SK-N-SH treated with all-trans-retinoic acid at 6 μM for 48 hours (cell line): ENCODE results near the gene MRPL40.

Source experiments
- ARNTL ChIP-seq: fragments of 450-650 bp; formaldehyde crosslinking; IDR thresholded peaks from 2 replicates; pipeline ENCODE4 v1.5.0; 2020; ENCODE audit warnings: low read depth, mild to moderate bottlenecking, moderate library complexity, borderline replicate concordance
- CSDC2 ChIP-seq: fragments of 250-450 bp; sonication (Bioruptor Pico); IDR thresholded peaks from 2 replicates; pipeline ENCODE4 v1.5.0; 2020; ENCODE audit warnings: mild to moderate bottlenecking, moderate library complexity
- ESRRG ChIP-seq: fragments of 250-450 bp; sonication (Bioruptor Pico); IDR thresholded peaks from 2 replicates; pipeline ENCODE4 v1.6.1; 2021; ENCODE audit warnings: mild to moderate bottlenecking
- GLIS3 ChIP-seq: fragments of 250-450 bp; sonication (Bioruptor Pico); IDR thresholded peaks from 2 replicates; pipeline ENCODE4 v1.5.0; 2020; ENCODE audit warnings: mild to moderate bottlenecking, moderate library complexity
- ISL1 ChIP-seq: fragments of 250-450 bp; sonication (Bioruptor Pico); IDR thresholded peaks from 2 replicates; pipeline ENCODE4 v2.1.2; 2022; ENCODE audit warnings: mild to moderate bottlenecking, moderate library complexity
- PATZ1 ChIP-seq: fragments of 250-450 bp; sonication (Bioruptor Pico); IDR thresholded peaks from 2 replicates; pipeline ENCODE4 v1.8.0; 2020; ENCODE audit warnings: mild to moderate bottlenecking, moderate library complexity, borderline replicate concordance
- RARB ChIP-seq: fragments of 250-450 bp; sonication (Bioruptor Pico); IDR thresholded peaks from 2 replicates; pipeline ENCODE4 v1.8.0; 2021; ENCODE audit warnings: mild to moderate bottlenecking, moderate library complexity
- TOX ChIP-seq: fragments of 250-450 bp; sonication (Bioruptor Pico); IDR thresholded peaks from 2 replicates; pipeline ENCODE4 v1.8.0; 2021; ENCODE audit warnings: mild to moderate bottlenecking, moderate library complexity, borderline replicate concordance
- ZC3H10 ChIP-seq: fragments of 250-450 bp; sonication (Bioruptor Pico); IDR thresholded peaks from 2 replicates; pipeline ENCODE4 v1.5.1; 2021; ENCODE audit warnings: mild to moderate bottlenecking, moderate library complexity
- ZNF70 ChIP-seq: fragments of 450-650 bp; formaldehyde crosslinking; IDR thresholded peaks from 2 replicates; pipeline ENCODE4 v1.5.0; 2020; ENCODE audit warnings: mild to moderate bottlenecking, moderate library complexity
- ZNF8 ChIP-seq: fragments of 450-650 bp; formaldehyde crosslinking; IDR thresholded peaks from 2 replicates; pipeline ENCODE4 v1.5.0; 2020; ENCODE audit warnings: mild to moderate bottlenecking, moderate library complexity
- TF ChIP-seq, protein P1 (sequence below): fragments of 250-450 bp; sonication (Bioruptor Pico); IDR thresholded peaks from 2 replicates; pipeline ENCODE4 v1.8.0; 2021; ENCODE audit warnings: low read depth, mild to moderate bottlenecking, moderate library complexity, borderline replicate concordance
- TF ChIP-seq, protein P2 (sequence below): fragments of 250-450 bp; sonication (Bioruptor Pico); IDR thresholded peaks from 2 replicates; pipeline ENCODE4 v1.5.1; 2020; ENCODE audit warnings: low read depth, mild to moderate bottlenecking, moderate library complexity

GRCh38 chr22:19424186-19424500 lies 8.2 kb upstream of the MRPL40 start:
- TF ChIP-seq ZC3H10 (CRISPR knock-in tag), result no peak
- TF ChIP-seq ESRRG (CRISPR knock-in tag), result no peak
- no peak for TF ChIP-seq ZNF8 (CRISPR knock-in tag)
- no peak for TF ChIP-seq RARB (CRISPR knock-in tag)
- no peak for TF ChIP-seq PATZ1 (CRISPR knock-in tag)
- TF ChIP-seq, protein P1, sequence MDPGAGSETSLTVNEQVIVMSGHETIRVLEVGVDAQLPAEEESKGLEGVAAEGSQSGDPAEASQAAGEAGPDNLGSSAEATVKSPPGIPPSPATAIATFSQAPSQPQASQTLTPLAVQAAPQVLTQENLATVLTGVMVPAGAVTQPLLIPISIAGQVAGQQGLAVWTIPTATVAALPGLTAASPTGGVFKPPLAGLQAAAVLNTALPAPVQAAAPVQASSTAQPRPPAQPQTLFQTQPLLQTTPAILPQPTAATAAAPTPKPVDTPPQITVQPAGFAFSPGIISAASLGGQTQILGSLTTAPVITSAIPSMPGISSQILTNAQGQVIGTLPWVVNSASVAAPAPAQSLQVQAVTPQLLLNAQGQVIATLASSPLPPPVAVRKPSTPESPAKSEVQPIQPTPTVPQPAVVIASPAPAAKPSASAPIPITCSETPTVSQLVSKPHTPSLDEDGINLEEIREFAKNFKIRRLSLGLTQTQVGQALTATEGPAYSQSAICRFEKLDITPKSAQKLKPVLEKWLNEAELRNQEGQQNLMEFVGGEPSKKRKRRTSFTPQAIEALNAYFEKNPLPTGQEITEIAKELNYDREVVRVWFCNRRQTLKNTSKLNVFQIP, result no peak
- TF ChIP-seq CSDC2 (CRISPR knock-in tag), result no peak
- TF ChIP-seq ARNTL, result no peak
- TF ChIP-seq ZNF70 (CRISPR knock-in tag), result no peak
- TF ChIP-seq GLIS3 (CRISPR knock-in tag), result no peak
- no peak for TF ChIP-seq ISL1 (CRISPR knock-in tag)
- TF ChIP-seq, protein P2, sequence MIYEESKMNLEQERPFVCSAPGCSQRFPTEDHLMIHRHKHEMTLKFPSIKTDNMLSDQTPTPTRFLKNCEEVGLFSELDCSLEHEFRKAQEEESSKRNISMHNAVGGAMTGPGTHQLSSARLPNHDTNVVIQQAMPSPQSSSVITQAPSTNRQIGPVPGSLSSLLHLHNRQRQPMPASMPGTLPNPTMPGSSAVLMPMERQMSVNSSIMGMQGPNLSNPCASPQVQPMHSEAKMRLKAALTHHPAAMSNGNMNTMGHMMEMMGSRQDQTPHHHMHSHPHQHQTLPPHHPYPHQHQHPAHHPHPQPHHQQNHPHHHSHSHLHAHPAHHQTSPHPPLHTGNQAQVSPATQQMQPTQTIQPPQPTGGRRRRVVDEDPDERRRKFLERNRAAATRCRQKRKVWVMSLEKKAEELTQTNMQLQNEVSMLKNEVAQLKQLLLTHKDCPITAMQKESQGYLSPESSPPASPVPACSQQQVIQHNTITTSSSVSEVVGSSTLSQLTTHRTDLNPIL (CRISPR knock-in tag), result no peak
- TF ChIP-seq TOX (CRISPR knock-in tag), result no peak
